B cell (primary cell): Measurements from ENCODE around the gene KRTAP10-9. TPM values are rescaled to one million over a fixed set of nuclear protein-coding genes. Genes with fewer than 3 reads are reported as not detected.

Experiments used
- ATAC-seq: fragments of 200-7000 bp; cut with Tn5 transposase; one replicate; pipeline ENCODE4 v1.10.0; 2021; ENCODE audit warnings: low read depth, mild to moderate bottlenecking, moderate number of reproducible peaks, moderate library complexity
- CTCF ChIA-PET: fragments of 350-600 bp; sonication (Branson Sonifier 250); formaldehyde crosslinking; loops from one replicate; lab custom pipeline; 2021; ENCODE audit warnings: antibody characterized with exemption, inconsistent platforms; lab: Charles Lee
- POLR2A ChIA-PET: fragments of 350-600 bp; sonication (Branson Sonifier 250); formaldehyde crosslinking; loops from one replicate; lab custom pipeline; 2021; ENCODE audit warnings: antibody characterized with exemption; lab: Charles Lee
- DNase-seq: peaks from one replicate; pipeline ENCODE4 v3.0.0; 2013
- H2AFZ ChIP-seq: 2 replicates; pipeline ENCODE4 v1.6.1; 2012; ENCODE audit warnings: mild to moderate bottlenecking, low read depth, low read length; ENCODE audit not compliant: insufficient read depth, poor library complexity, severe bottlenecking
- H3K27ac ChIP-seq, 2 donors: 1 replicate in 1 of 2; 2 replicates in 1 of 2; pipeline ENCODE4 v1.5.1; 2012 to 2013; ENCODE audit warnings: low read length in 2 of 2, mild to moderate bottlenecking in 2 of 2, moderate library complexity in 1 of 2
- H3K27me3 ChIP-seq, 4 experiments: fragments of 200-600 bp in 1 of 4; sonication (generic) in 1 of 4; replicated peaks in 1 of 4; 1 replicate in 2 of 4; 2 replicates in 2 of 4; pipeline versions ENCODE4 v1.6.1 to v1.7.0; 2013 to 2016; ENCODE audit warnings: low read length in 3 of 4, mild to moderate bottlenecking in 2 of 4, mixed read lengths in 1 of 4, moderate library complexity in 1 of 4; ENCODE audit not compliant: insufficient read depth in 4 of 4, control insufficient read depth in 3 of 4; ENCODE audit errors: control extremely low read depth in 1 of 4
- H3K36me3 ChIP-seq, 2 experiments: replicated peaks in 1 of 2; 1 replicate in 1 of 2; 2 replicates in 1 of 2; pipeline versions ENCODE4 v1.6.1 to v1.7.1; 2013; ENCODE audit warnings: low read length in 1 of 2; ENCODE audit not compliant: insufficient read depth in 2 of 2, control insufficient read depth in 1 of 2; ENCODE audit errors: control extremely low read depth in 1 of 2, extremely low read depth in 1 of 2
- H3K4me1 ChIP-seq, 2 donors: fragments of 200-600 bp in 1 of 2; sonication (generic) in 1 of 2; 1 replicate in 1 of 2; 2 replicates in 1 of 2; pipeline versions ENCODE4 v1.5.1 to v1.6.1; 2013 to 2017; ENCODE audit warnings: low read length in 2 of 2; ENCODE audit not compliant: control insufficient read depth in 2 of 2, insufficient read depth in 2 of 2
- H3K4me2 ChIP-seq: replicated peaks from 2 replicates; pipeline ENCODE3; 2012; ENCODE audit warnings: mild to moderate bottlenecking, low read depth, low read length; ENCODE audit not compliant: poor library complexity, severe bottlenecking
- H3K4me3 ChIP-seq, 5 experiments: fragments of 200-600 bp in 1 of 5; sonication (generic) in 1 of 5; 1 replicate in 3 of 5; 2 replicates in 2 of 5; pipeline versions ENCODE4 v1.5.1 to v1.7.0; 2011 to 2016; ENCODE audit warnings: low read length in 4 of 5, mild to moderate bottlenecking in 4 of 5, low read depth in 2 of 5, control low read depth in 1 of 5, moderate library complexity in 1 of 5; ENCODE audit not compliant: insufficient read depth in 1 of 5; ENCODE audit errors: control extremely low read depth in 1 of 5, extremely low read depth in 1 of 5
- H3K79me2 ChIP-seq: fragments of 200-600 bp; sonication (generic); one replicate; pipeline ENCODE4 v1.6.0; 2016; ENCODE audit warnings: low read length; ENCODE audit not compliant: control insufficient read depth, insufficient read depth
- H3K9ac ChIP-seq: fragments of 200-600 bp; sonication (generic); 2 replicates; pipeline ENCODE4 v1.6.1; 2017; ENCODE audit warnings: mild to moderate bottlenecking, low read length, moderate library complexity
- H3K9me3 ChIP-seq, 3 donors: one replicate each; pipeline versions ENCODE4 v1.6.1 to v1.7.1; 2013; ENCODE audit warnings: low read length in 2 of 3; ENCODE audit not compliant: control insufficient read depth in 2 of 3, insufficient read depth in 1 of 3; ENCODE audit errors: control extremely low read depth in 1 of 3
- H4K20me1 ChIP-seq: 2 replicates; pipeline ENCODE4 v1.6.0; 2012; ENCODE audit warnings: mild to moderate bottlenecking, low read length; ENCODE audit not compliant: insufficient read depth, control insufficient read depth, poor library complexity, severe bottlenecking
- H3K27ac Mint-ChIP-seq: one replicate; pipeline ENCODE4 v1.8.0; 2021; ENCODE audit warnings: mixed read lengths
- H3K27me3 Mint-ChIP-seq: one replicate; pipeline ENCODE4 v1.8.0; 2021; ENCODE audit warnings: mixed read lengths
- H3K4me1 Mint-ChIP-seq: one replicate; pipeline ENCODE4 v1.8.0; 2021; ENCODE audit warnings: mixed read lengths
- H3K4me3 Mint-ChIP-seq: one replicate; pipeline ENCODE4 v1.8.0; 2021; ENCODE audit warnings: mixed read lengths
- H3K9me3 Mint-ChIP-seq: one replicate; pipeline ENCODE4 v1.8.0; 2022; ENCODE audit warnings: mixed read lengths; ENCODE audit not compliant: insufficient read depth
- EZH2 ChIP-seq: IDR thresholded peaks from 2 replicates; pipeline ENCODE4 v1.6.1; 2012; ENCODE audit warnings: borderline replicate concordance, low read depth, mild to moderate bottlenecking, moderate library complexity, low read length; ENCODE audit not compliant: insufficient read depth, poor library complexity, severe bottlenecking
- WGBS: methylation state at CpG from one replicate; pipeline ENCODE4 v1.1.5; 2013; ENCODE audit warnings: missing lambda C conversion rate; ENCODE audit not compliant: insufficient coverage; 5-methylcytosine and 5-hydroxymethylcytosine counted together
- intact Hi-C: fragments of 100-400 bp; cut with micrococcal nuclease; formaldehyde crosslinking; loops from one replicate; pipeline ENCODE4 v1.10.0; 2022
- polyA plus RNA-seq: library from polyadenylated mRNA; depleted of rRNA; stranded (reverse); fragments of >200 nt; gene quantifications from 2 replicates; pipeline ENCODE4 v1.2.3, GENCODE V29; 2012
- total RNA-seq, 2 donors: library from RNA; stranded (reverse); fragments of 120-200 nt in 1 of 2; gene quantifications; 1 replicate in 1 of 2; 2 replicates in 1 of 2; pipeline versions ENCODE4 v1.2.3 to v1.2.4, GENCODE V29; 2013 to 2022
- TF ChIP-seq, protein P1 (sequence below): fragments of 200-600 bp; IDR thresholded peaks from one replicate; pipeline ENCODE4 v1.8.0; 2022; ENCODE audit warnings: antibody characterized with exemption, mild to moderate bottlenecking

The KRTAP10-9 gene
- total and polyA plus RNA-seq, 2 donors (not counting 1 experiment from before 2014, with no cell fraction given): not detected

DNA sequence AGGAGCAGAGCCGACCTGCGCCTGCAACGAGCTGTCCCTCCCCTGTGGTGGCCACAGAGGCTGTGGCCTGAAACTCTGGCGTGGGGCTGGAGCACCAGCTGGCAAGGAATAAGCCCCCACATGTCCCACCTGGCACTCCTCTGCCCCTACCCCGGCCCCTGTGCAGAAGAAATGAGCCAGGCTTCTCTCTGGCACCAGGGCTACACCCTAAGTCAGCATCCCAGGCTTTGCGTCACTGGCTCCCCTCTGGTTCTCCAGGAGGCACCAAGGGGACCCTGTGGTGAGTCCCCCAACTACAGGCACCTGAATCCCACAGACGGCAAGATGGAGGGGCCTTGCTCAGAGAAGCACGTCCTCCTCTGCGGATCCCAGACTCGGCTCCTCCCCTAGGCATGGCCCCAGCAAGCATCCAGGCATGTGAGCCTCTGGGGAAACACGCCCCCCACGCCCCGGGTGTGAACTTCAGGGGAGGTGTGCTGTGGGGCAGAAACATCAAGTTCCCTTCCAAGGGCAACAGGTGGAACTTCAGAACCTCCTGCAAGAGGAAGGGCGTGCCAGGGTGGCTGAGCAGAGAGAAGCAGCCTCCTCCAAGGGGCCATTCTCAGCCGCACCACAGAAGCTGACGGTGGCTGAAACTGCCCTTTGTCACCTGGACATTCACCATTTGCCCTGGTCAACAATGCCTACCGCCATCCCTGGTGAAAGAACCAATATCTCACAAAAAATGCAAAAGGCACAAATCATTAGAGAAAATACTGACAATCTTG, 23.6 kb upstream of the KRTAP10-9 start:
- Histone ChIP-seq H3K9me3 (peaks cover 0 to 19% (median 3%) of the 10 kb centered on the region in 3 donors), H3K4me3 (no peak overlapping the region), H3K79me2 (no peaks in the 10 kb centered on the region), H2AFZ (no peak overlapping the region), H4K20me1 (no peaks in the 10 kb centered on the region), H3K27ac (no peak overlapping the region), H3K27me3 (peaks cover 0 to 10% (median 3%) of the 10 kb centered on the region in 4 experiments), H3K4me2 (no peak overlapping the region), H3K36me3 (no peaks in the 10 kb centered on the region), H3K9ac (no peak overlapping the region), H3K4me1 (no peaks in the 10 kb centered on the region)
- intact Hi-C loops: no loop called here
- Mint-ChIP-seq H3K9me3 (peaks cover 9% of the 10 kb centered on the region), H3K4me3 (no peak overlapping the region), H3K27me3 (peaks cover 49% of the 10 kb centered on the region), H3K27ac (no peak overlapping the region), H3K4me1 (no peaks in the 10 kb centered on the region)
- POLR2A ChIA-PET: no interaction called here
- WGBS: 69% methylated on average over 11 of the region's 17 CpGs
- TF ChIP-seq, protein P1, sequence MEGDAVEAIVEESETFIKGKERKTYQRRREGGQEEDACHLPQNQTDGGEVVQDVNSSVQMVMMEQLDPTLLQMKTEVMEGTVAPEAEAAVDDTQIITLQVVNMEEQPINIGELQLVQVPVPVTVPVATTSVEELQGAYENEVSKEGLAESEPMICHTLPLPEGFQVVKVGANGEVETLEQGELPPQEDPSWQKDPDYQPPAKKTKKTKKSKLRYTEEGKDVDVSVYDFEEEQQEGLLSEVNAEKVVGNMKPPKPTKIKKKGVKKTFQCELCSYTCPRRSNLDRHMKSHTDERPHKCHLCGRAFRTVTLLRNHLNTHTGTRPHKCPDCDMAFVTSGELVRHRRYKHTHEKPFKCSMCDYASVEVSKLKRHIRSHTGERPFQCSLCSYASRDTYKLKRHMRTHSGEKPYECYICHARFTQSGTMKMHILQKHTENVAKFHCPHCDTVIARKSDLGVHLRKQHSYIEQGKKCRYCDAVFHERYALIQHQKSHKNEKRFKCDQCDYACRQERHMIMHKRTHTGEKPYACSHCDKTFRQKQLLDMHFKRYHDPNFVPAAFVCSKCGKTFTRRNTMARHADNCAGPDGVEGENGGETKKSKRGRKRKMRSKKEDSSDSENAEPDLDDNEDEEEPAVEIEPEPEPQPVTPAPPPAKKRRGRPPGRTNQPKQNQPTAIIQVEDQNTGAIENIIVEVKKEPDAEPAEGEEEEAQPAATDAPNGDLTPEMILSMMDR: no peak
- TF ChIP-seq EZH2: no peak
- ATAC-seq (no peak), DNase-seq (no peak)
- CTCF ChIA-PET: no interaction called here

DNA sequence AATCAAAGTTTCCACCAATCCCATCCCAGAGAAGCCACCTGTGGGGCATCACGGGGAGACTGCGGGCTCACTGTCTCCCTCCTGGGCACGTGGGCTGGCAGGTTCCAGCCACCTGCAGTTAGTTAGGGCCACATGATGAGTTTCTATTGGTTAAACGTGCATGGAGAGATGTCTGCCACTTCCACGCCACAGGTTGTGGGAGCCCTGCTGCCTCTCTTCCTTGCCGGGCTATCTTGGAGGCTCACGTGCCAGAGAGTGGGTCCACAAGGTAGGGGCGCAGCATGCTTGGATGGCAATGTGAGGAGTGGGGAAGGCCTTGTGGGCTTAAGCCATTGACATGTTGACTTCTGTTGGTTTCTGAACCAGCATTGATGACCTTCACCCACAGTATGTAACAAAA, 23.0 kb upstream of the KRTAP10-9 start:
- WGBS: 91% methylated on average over 5 of the region's 8 CpGs
- Mint-ChIP-seq H3K27ac (no peak overlapping the region), H3K4me3 (no peak overlapping the region), H3K9me3 (peaks cover 6% of the 10 kb centered on the region), H3K27me3 (peaks cover 44% of the 10 kb centered on the region), H3K4me1 (no peaks in the 10 kb centered on the region)
- Histone ChIP-seq H2AFZ (no peak overlapping the region), H3K27me3 (peaks cover 0 to 10% (median 3%) of the 10 kb centered on the region in 4 experiments), H3K27ac (no peak overlapping the region), H3K79me2 (no peaks in the 10 kb centered on the region), H3K36me3 (no peaks in the 10 kb centered on the region), H3K9me3 (peaks cover under 1 to 18% (median 1%) of the 10 kb centered on the region in 3 donors), H3K9ac (no peak overlapping the region), H3K4me1 (no peaks in the 10 kb centered on the region), H4K20me1 (no peaks in the 10 kb centered on the region), H3K4me3 (no peak overlapping the region), H3K4me2 (no peak overlapping the region)
- DNase-seq (no peak), ATAC-seq (no peak)
- TF ChIP-seq EZH2: no peak
- TF ChIP-seq, protein P1: no peak
- ChIA-PET CTCF (no interaction called here), POLR2A (no interaction called here)
- intact Hi-C loops: no loop called here
